GM21515 (cell line): ENCODE results near the gene SEMA6D.

ENCODE experiments used
- ATAC-seq: cut with Tn5 transposase; IDR thresholded peaks from one replicate; pipeline ENCODE4 v1.9.1; 2021; ENCODE audit not compliant: unreplicated experiment

SEMA6D gene

GRCh38 chr15:47741907-47742306 is 24.6 kb downstream of the SEMA6D start:
- no peak for ATAC-seq

GRCh38 chr15:47742334-47742733 is 25.0 kb downstream of the SEMA6D start:
- ATAC-seq: no peak

- no peak for ATAC-seq
Measured at GRCh38 chr15:47742742-47743141, 25.4 kb downstream of the SEMA6D start.

DNA sequence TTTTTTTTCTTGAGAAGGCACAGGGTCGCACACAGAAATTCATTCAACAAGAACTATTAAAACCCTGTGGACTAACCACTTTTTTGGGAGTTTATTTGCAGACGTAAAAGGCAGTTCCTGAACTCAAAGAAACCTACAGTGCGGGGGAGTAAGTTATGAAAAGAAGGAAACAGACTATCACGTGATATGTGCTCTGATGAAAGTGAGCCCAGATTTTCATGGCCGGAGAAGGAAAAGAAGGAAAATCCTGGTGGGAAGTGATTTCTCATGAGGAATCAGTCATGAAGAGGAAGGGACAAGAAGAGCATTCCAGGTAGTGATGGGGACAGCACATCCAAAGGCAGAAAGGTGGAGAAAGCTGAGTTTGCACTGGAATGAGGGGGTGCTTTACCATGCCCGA is 26.1 kb downstream of the SEMA6D start:
- ATAC-seq: no peak

- ATAC-seq: no peak
Measured at GRCh38 chr15:47743886-47744285, 26.6 kb downstream of the SEMA6D start.

GRCh38 chr15:47744496-47744895 is 27.2 kb downstream of the SEMA6D start:
- no peak for ATAC-seq

- ATAC-seq: no peak
Measured at GRCh38 chr15:47744973-47745372, 27.7 kb downstream of the SEMA6D start.

DNA sequence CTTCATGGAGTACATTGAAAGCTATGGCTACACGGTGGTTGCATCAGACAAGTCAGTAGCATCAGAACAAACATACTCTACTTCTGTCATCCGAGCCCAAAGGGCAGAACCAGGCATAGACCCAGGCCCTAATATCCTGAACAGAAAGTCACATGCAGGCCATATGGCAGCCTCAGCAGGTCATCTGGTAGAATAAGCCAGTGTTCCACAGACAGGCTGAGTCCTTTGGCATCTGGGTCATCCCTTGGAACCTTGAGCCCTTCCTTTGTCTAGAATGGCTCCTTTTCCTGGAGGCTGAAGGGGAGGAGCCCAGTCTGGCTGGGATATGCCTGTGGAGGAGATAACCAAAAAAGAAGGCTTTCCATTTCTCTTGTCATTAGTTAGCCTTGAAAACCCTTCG is 29.2 kb downstream of the SEMA6D start:
- no peak for ATAC-seq

DNA sequence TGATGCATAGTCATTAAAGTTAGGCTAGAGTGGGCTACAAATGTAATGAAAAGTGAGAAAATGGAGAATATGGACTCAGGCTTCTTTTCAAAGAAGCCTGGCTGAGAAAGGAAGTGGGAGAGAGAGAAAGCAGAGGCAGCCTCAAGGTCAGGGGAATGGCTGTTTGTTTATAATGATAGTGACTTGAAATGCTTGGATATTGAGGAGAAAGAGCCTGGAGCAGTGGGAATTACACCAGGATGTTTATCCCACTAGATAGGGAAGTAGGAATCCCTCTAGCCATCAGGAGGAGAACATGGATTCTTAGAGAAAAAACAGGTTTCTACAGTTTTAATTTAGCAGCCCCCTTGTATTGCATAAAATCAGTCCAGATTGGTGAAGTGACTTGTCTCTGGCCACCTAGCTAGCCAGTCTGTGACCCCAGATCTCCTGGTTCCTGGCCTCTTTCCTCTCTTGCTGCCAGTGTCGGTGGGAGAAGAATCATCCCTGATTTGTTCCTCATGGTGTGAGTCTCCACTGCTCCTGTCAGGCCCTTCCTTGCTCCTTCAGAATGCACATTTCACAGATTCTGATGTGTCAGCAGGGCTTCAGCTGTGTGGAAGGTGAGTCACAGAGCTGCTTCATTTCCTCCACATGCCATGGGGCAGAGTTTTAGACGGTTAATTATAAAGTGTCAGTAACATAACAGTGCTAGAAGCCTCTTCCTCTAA is 32.9 kb downstream of the SEMA6D start:
- no peak for ATAC-seq

DNA sequence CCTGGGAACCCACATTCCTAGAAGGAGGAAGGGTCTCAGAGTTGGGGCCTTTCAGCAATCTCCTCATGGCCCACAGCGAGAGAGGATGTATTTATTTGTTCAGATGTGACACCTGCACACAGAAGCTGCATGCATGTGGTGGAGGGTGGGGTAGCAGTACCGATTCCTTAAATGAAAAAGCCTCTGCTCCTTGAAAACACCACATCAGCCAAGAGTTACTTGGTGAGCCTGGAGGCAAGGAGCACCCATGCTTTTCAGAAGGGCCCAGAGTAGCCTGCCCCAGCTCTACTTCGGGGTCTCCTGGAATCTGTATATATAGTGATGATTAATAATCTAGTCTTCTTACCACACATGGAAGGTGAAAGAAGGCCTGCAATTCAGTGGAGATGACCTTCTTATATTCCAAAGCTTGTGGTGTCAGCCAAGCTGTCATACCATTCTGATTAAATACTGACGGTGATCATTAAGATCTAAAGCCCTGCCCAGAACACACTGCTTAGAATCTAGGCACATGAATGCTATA is 33.5 kb downstream of the SEMA6D start:
- ATAC-seq: no peak

DNA sequence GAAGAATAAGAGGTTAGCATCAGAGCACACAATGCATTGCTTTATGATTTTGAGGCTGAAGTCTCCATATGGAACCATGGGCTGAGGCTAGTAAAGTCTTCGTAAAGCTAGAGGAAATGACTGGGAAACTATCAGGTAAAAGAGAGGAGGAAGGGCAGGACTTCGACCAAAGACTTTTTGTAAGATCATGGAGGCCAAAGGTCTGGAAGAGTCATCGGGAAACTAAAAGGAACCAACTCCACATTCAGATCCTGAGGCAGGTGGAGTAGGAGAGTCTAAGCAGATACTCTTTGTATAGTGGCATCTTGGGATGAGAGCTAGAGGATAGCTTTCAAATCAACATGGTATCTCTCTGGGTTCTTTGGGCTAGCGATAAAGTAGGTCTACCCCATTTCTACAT is 36.3 kb downstream of the SEMA6D start:
- no peak for ATAC-seq

DNA sequence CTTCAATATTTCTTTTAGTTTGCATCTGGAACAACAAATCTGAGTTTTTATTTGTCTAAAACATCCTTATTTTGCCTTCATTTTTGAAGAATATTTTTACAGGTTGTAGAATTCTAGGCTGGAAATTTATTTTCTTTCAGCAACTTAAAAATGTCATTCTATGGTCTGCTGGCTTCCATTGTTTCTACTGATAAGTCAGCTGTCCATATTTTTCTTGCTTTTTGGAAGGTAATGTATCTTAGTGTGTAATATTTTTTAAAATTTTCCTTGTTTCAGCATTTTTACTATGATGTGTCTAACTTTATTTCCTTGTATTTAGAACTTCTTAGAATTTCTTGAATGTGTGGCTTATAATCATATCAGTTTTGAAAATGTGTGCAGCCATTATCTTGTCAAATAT is 37.0 kb downstream of the SEMA6D start:
- no peak for ATAC-seq

GRCh38 chr15:47755941-47756340 is 38.6 kb downstream of the SEMA6D start:
- ATAC-seq: no peak

DNA sequence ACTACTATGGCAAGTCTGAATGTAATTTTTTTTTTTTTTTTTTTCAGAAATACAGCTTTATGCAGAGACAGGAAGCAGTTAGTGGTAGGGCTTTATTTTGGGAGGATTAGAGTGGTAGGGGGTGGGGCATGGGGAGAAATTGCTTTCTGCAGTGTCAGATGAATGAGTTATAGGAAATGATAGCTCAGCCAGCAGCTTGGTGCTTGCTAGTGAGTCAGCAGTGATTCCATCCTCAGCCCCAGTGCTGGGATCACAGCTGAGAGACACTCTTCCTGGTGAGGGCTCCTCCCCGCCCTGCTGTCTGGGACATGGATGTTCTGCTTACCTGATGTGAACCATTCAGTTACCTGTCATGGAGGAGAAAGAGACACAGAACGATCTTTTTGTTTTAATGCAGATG is 39.6 kb downstream of the SEMA6D start:
- ATAC-seq: no peak

DNA sequence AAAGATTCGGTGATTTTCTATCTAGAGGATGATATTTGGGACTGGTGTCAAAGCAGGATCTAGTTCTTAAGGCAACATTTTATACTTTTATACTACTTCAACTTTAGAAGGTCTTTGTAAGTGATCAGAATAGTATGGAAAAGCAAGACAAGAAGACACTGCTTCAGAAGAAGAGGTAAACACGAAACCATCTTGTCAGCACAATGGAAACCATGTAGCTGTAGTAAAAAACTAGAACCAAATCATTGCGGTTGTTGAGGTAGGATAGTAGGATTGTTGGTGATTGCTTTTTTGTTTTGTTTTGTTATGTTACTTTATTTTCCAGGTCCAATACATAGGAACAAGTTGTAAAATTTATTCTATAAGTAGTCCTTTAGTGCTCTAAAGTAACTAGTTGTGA is 40.0 kb downstream of the SEMA6D start:
- no peak for ATAC-seq

DNA sequence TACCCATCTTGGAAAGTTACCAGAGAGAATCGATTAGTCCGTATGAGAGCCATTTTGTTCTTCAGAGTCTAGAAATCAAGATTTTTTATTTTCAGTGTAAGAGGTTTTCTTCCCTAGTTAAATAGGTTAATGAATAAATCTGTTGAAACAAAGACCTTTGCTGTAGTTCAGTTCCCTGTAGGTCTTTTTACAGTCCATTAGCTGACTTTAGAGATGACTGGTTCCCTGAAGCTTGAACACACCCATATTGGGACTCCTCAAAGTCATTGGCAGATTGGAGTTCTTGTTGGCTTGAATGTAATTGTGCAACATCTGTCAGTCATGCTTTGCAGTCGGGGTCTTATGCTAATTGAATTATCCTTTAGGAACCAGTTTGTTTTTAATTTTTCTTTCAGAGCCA is 45.3 kb downstream of the SEMA6D start:
- no peak for ATAC-seq

DNA sequence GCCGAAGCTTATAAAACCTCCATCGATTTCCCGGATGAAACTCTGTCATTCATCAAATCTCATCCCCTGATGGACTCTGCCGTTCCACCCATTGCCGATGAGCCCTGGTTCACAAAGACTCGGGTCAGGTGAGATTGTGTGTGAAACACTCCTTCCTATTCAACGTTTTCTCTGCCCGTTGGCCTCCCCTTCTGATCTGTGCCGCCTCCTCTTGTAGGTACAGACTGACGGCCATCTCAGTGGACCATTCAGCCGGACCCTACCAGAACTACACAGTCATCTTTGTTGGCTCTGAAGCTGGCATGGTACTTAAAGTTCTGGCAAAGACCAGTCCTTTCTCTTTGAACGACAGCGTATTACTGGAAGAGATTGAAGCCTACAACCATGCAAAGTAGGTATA is 47.4 kb downstream of the SEMA6D start:
- ATAC-seq: no peak

GRCh38 chr15:47766406-47766805 is 49.1 kb downstream of the SEMA6D start:
- no peak for ATAC-seq

GRCh38 chr15:47767035-47767434 is 49.7 kb downstream of the SEMA6D start:
- ATAC-seq: no peak

DNA sequence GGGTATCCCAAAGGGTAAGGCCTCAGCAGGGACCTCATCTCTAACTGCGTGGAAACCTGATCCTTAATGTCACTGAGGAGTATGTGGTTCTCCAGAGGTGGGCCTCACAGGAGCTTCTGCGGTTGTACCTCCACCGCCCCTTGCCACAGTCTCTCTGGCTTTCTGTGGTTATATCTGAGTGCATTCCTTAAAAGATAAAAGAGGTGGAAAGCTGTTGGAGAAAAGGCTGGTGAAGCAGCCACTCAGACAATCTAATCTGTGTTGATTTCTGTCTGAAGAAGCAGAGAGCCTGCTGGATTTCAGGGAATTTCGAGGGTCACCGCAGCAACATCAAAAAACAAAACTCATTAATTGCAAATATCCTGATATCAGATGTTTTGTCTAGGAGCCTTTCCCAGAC is 51.4 kb downstream of the SEMA6D start:
- ATAC-seq: no peak

DNA sequence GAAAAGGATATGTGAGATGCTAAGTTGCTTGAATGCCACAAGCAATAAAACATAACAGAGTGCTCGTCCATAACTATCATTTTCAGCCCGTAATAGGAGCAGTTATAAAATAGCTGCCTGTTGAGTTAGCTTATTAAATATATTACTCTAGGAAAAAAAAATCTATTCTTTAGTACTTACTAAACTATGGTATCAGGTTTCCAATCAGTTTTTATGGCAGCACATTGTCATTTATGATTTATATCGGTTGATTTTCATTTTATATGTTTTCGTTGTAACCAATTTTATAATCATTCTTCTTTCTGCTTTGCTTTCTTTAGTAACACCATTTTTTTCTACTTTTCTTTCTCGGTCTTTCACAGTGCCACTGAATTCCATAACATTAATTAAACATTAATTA is 51.9 kb downstream of the SEMA6D start:
- ATAC-seq: no peak

DNA sequence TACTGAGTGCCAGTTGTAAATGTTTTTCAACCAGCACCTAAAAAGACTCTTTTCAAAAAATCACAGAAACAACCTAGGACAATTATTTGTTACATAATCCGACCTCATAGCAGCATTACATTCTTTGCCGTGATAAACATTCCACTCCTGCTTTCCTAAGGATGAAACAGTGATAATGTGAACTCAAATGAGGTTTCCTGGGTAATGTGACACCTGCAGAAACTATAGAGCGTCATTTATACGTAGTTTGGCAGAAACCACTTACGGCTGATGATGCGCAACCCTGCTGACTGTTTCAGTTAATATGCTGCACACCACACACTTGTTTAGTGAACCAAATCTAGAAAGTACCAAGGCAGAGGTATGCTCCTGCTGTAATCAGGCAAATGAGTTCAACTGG is 55.8 kb downstream of the SEMA6D start:
- no peak for ATAC-seq

DNA sequence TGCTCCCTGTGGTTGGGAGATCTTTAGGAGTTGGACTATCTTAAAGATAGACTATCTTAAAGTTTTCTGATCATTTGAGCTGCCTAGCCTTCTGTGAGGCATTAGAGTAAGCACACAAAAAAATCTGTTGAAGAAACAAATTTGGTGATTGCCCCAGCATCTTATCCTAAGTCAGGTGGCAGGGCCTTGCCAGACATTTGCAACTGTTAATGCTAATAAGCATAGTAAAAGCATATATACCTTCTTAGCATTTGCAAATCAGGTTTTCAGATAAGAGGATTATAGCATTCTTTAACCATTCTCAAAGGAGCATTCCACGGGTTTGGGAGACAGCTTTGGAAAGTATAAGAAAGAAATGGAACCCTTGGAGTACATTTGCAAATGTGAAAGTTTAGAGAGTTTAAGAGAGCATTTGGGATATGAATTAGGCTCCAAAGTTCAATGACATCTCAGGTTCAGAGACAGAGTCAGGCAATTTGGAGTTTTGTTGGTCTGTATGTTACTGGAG is 61.0 kb downstream of the SEMA6D start:
- ATAC-seq: no peak
